MM.1S (cell line): Measurements from ENCODE around the gene FEZF1.

Source experiments
- DNase-seq: peaks from one replicate; pipeline ENCODE4 v3.0.0-alpha.2; 2015
- H2AFZ ChIP-seq: fragments of 300-600 bp; sonication (generic); 2 replicates; pipeline ENCODE4 v1.6.0; 2016; ENCODE audit warnings: antibody characterized with exemption, low read length
- H3F3A ChIP-seq: fragments of 300-600 bp; sonication (generic); 2 replicates; pipeline ENCODE4 v1.6.1; 2016; ENCODE audit warnings: mild to moderate bottlenecking, antibody characterized with exemption, low read length, moderate library complexity, mixed read lengths; ENCODE audit not compliant: insufficient read depth
- H3K27ac ChIP-seq: fragments of 300-600 bp; sonication (generic); 2 replicates; pipeline ENCODE4 v1.5.1; 2016; ENCODE audit warnings: mild to moderate bottlenecking, low read length
- H3K27me3 ChIP-seq: fragments of 300-600 bp; sonication (generic); replicated peaks from 2 replicates; pipeline ENCODE4 v1.6.0; 2016; ENCODE audit warnings: low read length; ENCODE audit not compliant: insufficient read depth
- H3K36me3 ChIP-seq: fragments of 300-600 bp; sonication (generic); replicated peaks from 2 replicates; pipeline ENCODE4 v1.6.1; 2016; ENCODE audit warnings: mild to moderate bottlenecking, low read length, mixed read lengths; ENCODE audit not compliant: insufficient read depth
- H3K4me1 ChIP-seq: fragments of 300-600 bp; sonication (generic); 2 replicates; pipeline ENCODE4 v1.6.1; 2016; ENCODE audit warnings: low read length, mixed read lengths
- H3K4me2 ChIP-seq: fragments of 300-600 bp; sonication (generic); 2 replicates; pipeline ENCODE4 v1.6.0; 2016; ENCODE audit warnings: low read depth, low read length
- H3K4me3 ChIP-seq: fragments of 300-600 bp; sonication (generic); 2 replicates; pipeline ENCODE4 v1.5.1; 2016; ENCODE audit warnings: low read length, mixed read lengths
- H3K79me2 ChIP-seq: fragments of 300-600 bp; sonication (generic); 2 replicates; pipeline ENCODE4 v1.6.1; 2016; ENCODE audit warnings: mixed run types, low read length, mixed read lengths
- H3K9ac ChIP-seq: fragments of 300-600 bp; sonication (generic); 2 replicates; pipeline ENCODE4 v1.6.1; 2016; ENCODE audit warnings: low read length, mixed read lengths
- H3K9me2 ChIP-seq: fragments of 300-600 bp; sonication (generic); replicated peaks from 2 replicates; pipeline ENCODE4 v1.6.1; 2016; ENCODE audit warnings: mild to moderate bottlenecking, low read length, mixed read lengths; ENCODE audit not compliant: insufficient read depth
- H3K9me3 ChIP-seq: fragments of 300-600 bp; sonication (generic); replicated peaks from 2 replicates; pipeline ENCODE4 v1.6.1; 2016; ENCODE audit warnings: mild to moderate bottlenecking, low read length, mixed read lengths; ENCODE audit not compliant: insufficient read depth
- H4K20me1 ChIP-seq: fragments of 300-600 bp; sonication (generic); 2 replicates; pipeline ENCODE4 v1.6.1; 2016; ENCODE audit warnings: mild to moderate bottlenecking, low read length, moderate library complexity, mixed read lengths; ENCODE audit not compliant: insufficient read depth
- CTCF ChIP-seq: fragments of 300-600 bp; sonication (generic); IDR thresholded peaks from 2 replicates; pipeline ENCODE4 v1.5.1; 2016; ENCODE audit warnings: antibody characterized with exemption, low read length, mixed read lengths
- EZH2 ChIP-seq: fragments of 300-600 bp; sonication (generic); optimal IDR thresholded peaks from 2 replicates; pipeline ENCODE3; 2017; ENCODE audit warnings: low read depth, mild to moderate bottlenecking, antibody characterized with exemption, low read length, mixed read lengths
- EZH2phosphoT487 ChIP-seq: fragments of 300-600 bp; sonication (generic); IDR thresholded peaks from 2 replicates; pipeline ENCODE4 v1.6.1; 2018; ENCODE audit warnings: antibody characterized with exemption, low read length

The FEZF1 gene

GRCh38 chr7:122301858-122302760 is 2.4 kb downstream of the FEZF1 start:
- H3K9me3 ChIP-seq, result no peaks in the 10 kb centered on the region
- peaks cover 31% of the 10 kb centered on the region for H3K79me2 ChIP-seq
- no peaks in the 10 kb centered on the region for H4K20me1 ChIP-seq
- no peaks in the 10 kb centered on the region for H3F3A ChIP-seq
- no peak overlapping the region for H3K9ac ChIP-seq
- no peak for DNase-seq
- H3K4me1 ChIP-seq, result no peaks in the 10 kb centered on the region
- no peak overlapping the region for H2AFZ ChIP-seq
- TF ChIP-seq EZH2phosphoT487, result no peak
- no peaks in the 10 kb centered on the region for H3K9me2 ChIP-seq
- no peak overlapping the region for H3K4me3 ChIP-seq
- H3K36me3 ChIP-seq, result 0 out of 2 replicates have a peak, but pooled peaks cover 11% of the 10 kb centered on the region
- no peak overlapping the region for H3K27ac ChIP-seq
- H3K27me3 ChIP-seq, result no peaks in the 10 kb centered on the region
- no peak overlapping the region for H3K4me2 ChIP-seq

- Histone ChIP-seq H3K9me3 (no peaks in the 10 kb centered on the region), H3K4me2 (no peak overlapping the region), H3K9ac (no peak overlapping the region), H4K20me1 (no peaks in the 10 kb centered on the region), H3K4me3 (no peak overlapping the region), H3K4me1 (no peaks in the 10 kb centered on the region), H2AFZ (no peak overlapping the region), H3K36me3 (0 out of 2 replicates have a peak, but pooled peaks cover 11% of the 10 kb centered on the region), H3K9me2 (no peaks in the 10 kb centered on the region), H3K79me2 (peaks cover 22% of the 10 kb centered on the region), H3F3A (no peaks in the 10 kb centered on the region), H3K27ac (no peak overlapping the region), H3K27me3 (no peaks in the 10 kb centered on the region)
- TF ChIP-seq EZH2, result no peak
- TF ChIP-seq EZH2phosphoT487, result no peak
- TF ChIP-seq CTCF, result no peak
- no peak for DNase-seq
These were observed 3.4 kb downstream of the FEZF1 start for GRCh38 chr7:122300956-122301833.

DNA sequence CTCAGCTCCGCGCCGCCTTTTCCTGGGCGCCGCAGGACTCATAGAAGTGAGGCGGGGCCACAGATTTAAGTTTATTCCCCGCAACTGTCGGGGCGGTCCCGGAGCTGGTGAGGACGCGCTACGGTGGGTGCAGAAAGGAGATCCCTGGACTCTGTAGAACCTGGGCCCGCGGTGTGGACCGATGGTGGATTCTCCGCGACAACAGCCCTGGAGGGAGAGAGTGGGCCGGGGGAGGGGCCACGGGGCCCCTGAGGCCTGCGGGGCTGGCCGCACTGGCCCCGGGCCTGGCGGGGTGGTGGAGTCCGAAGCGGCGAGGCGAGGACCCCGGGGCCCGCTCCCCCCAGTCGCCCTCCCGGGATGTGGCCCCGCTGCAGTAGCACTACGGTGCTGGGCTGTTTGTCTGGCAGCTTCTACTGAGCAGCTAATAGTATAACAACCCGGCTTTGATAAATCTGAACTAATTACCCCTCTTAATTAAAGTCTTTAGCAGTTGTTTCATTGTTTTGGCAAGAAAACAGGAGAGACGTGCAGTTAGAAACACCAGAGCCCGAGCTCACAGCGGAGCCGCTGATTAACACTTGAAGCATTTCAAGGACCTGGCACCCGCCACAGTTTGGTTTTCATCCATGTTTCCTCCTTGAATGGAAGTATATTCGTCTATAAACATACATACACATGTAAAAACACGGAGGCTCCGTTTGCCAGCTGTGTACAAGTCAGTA is 4.2 kb downstream of the FEZF1 start:
- Histone ChIP-seq H3K36me3 (0 out of 2 replicates have a peak, but pooled peaks cover 11% of the 10 kb centered on the region), H3K79me2 (peaks cover 14% of the 10 kb centered on the region), H3K9me2 (no peaks in the 10 kb centered on the region), H3K27ac (no peak overlapping the region), H3K9ac (no peak overlapping the region), H4K20me1 (no peaks in the 10 kb centered on the region), H3K9me3 (no peaks in the 10 kb centered on the region), H3K4me3 (no peak overlapping the region), H3K27me3 (no peaks in the 10 kb centered on the region), H3K4me2 (no peak overlapping the region), H3K4me1 (no peaks in the 10 kb centered on the region), H3F3A (no peaks in the 10 kb centered on the region), H2AFZ (no peak overlapping the region)
- no peak for DNase-seq
- TF ChIP-seq EZH2, result no peak
- no peak for TF ChIP-seq CTCF
- no peak for TF ChIP-seq EZH2phosphoT487
